ENCODE data around the gene NEXN.

NEXN gene
- 0.39 to 1.7 (median 0.87) reads per million in 3 experiments for total RNA-seq

DNA sequence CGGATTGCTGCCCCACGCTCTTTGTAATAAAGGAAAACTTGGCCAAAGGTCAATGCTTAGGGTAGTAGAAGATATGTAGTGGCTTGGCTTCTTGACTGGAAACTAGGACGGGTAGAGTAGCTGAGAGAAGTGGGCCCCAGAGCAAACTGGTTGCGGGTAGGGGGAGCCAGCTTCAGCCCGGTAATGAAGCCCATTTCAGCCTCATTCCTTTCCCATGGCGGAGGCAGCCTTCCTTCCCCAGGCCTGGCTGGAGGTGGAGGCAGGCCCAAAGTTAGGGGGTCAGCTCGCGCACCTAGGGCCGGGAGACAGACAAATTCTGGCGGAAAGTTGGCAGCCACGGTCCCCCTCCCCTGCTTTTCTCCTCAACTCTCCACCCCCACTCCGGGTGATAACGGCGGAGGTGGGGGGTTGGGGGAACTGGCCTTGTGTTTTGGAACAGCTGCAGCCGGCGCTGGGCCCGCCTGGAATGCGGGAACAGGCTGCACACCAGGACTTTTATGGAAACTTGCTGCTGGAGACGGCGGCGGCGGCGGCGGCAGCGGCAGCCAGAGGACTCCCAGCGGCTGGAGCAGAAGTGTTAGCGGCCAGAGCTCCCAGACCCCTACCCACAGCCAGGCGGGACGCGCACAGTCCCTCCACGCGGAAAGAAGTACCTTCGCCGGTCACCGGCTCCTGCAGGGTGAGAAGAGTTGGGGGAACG lies at the start of gene NEXN:
TSS of gene NEXN (plus strand) at position 544 of the 700 bp plus-strand sequence. CDS start 27,483 bp downstream, outside the sequence.
- no peak for DNase-seq

- no peak for DNase-seq
These were observed 46.9 kb upstream of the NEXN start for GRCh38 chr1:77841574-77841973.

- no peak for DNase-seq
These were observed 42.5 kb upstream of the NEXN start for GRCh38 chr1:77845951-77846350.

DNA sequence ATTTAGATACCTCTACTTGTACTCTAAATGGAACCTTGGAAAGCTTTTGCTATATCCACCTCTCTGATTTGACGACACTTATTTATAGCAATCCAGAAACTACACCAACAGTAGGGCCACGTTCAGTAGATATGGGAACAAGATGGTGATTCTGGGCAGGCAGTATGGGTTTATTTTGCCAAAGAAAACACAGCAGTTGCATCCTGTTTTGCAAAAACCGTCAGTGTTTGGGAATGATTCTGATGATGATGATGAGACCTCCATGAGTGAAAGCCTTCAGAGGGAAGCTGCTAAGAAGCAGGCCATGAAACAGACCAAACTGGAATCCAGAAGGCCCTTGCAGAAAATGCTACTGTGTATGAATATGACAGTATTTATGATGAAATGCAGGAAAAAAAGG lies 41.5 kb upstream of the NEXN start:
- no peak for DNase-seq

DNA sequence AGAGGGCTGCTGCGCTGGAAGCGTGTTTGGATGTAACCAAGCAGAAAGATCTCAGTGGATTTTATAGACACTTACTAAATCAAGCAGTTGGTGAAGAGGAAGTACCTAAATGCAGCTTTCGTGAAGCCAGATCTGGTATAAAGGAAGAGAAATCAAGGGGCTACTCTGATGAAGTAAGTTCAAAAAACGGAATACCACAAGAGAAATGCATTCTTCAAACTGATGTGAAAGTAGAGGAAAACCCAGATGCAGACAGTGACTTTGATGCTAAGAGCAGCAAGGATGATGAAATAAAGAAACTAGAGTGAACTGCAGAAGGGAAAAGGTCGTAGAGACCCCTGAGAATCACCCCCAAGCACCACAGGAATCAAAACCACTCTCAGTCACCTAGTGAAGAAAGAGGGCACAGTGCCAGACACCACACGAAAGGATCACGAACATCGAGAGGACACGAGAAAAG lies 40.8 kb upstream of the NEXN start:
- no peak for DNase-seq

DNA sequence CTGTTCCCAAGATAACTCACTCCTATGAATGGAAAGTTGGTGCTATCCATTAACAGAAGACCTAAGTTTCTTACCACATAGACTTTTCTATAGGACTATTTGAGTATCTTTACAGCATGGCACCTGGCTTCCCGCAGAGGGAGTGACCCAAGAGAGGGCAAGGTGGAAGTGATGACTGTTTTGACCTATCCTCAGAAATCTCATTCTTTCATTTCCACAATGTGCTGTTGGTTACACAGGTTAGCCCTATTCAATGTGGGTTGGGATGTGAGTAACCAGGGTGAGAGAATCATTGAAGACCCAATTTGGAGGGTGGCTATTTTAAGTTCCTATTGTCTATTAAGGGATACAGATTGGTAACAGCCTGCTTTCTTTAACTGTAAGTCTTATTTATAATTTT lies 38.3 kb upstream of the NEXN start:
- no peak for DNase-seq

- DNase-seq: no peak
These were observed 30.9 kb upstream of the NEXN start for GRCh38 chr1:77857552-77857951.

DNA sequence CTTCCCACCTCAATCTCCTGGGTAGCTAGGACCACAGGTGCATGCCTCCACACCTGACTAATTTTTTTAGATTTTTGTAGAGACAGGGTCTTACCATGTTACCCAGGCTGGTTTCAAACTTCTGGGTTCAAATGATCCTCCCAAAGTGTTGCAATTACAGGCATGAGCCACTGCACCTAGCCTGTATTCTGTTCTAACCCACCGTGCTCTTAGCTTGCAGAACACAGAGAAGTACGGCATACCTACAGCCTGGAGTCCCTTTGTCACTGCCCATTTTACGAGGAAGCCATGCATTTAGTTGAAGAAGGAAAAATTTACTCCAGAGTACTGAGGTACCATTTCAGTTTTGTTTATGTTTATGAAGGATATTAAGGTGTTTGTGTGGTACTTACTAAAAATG lies 29.7 kb upstream of the NEXN start:
- no peak for DNase-seq

GRCh38 chr1:77859248-77859647 lies 29.2 kb upstream of the NEXN start:
- no peak for DNase-seq

- DNase-seq: no peak
These were observed 22.1 kb upstream of the NEXN start for GRCh38 chr1:77866296-77866695.

DNA sequence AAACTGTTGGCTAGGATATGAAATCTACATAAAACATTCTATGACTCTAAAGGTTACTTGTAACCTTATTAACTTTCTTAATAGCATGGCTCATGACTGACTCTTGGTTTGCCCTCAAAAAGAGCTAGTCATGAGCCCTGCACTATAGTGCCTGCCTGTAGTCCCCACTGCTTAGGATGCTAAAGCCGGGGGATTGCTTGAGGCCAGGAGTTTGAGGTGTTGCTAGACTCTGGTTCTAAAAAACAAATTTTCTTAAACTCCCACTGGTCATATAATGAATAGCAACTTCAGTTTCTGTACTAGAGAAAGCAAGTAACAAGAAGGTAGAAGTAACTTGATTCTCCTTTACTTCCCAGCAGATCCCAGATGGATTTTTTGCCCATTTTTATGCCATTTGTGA lies 15.8 kb upstream of the NEXN start:
- no peak for DNase-seq

GRCh38 chr1:77873461-77873860 lies 15.0 kb upstream of the NEXN start:
- DNase-seq: no peak

DNA sequence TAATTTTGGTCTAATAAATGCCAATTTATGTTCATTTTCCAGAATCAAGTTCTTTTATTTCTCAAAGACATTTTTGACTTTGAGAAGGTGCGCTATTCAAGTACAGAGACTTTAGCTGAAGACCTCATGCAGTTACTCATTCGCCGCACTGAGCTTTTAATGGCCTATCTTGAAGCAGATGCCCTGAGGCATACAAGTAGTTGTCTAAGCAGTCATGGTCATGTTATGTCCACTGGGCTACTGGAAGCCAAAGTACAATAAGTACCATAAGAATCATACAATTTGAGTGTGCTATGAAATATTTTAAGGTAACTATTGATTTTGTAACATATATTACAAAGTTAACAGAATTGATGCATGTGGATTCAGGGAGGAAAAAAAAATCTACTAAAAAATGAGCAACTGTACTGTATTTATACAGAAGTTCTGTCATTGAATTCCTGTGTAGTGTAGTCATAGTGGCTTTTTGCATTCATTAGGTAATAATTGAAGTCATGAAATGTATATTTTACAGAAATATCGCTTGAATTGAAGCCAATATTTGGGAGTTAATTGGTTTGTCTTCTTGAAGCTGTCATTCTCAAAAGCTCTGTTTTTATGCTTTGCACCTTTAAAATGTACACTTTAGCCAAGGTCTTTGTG lies 13.5 kb upstream of the NEXN start:
- no peak for DNase-seq

- no peak for DNase-seq
These were observed 11.5 kb upstream of the NEXN start for GRCh38 chr1:77876884-77877283.

- no peak for DNase-seq
These were observed 7.4 kb upstream of the NEXN start for GRCh38 chr1:77881061-77881460.

GRCh38 chr1:77882411-77882810 lies 6.0 kb upstream of the NEXN start:
- DNase-seq: no peak

GRCh38 chr1:77888781-77889642 lies 588 bp downstream of the NEXN start:
- no peak for DNase-seq

- no peak for DNase-seq
These were observed 1.2 kb downstream of the NEXN start for GRCh38 chr1:77889671-77890070.

GRCh38 chr1:77891200-77891599 lies 2.8 kb downstream of the NEXN start:
- DNase-seq: no peak

DNA sequence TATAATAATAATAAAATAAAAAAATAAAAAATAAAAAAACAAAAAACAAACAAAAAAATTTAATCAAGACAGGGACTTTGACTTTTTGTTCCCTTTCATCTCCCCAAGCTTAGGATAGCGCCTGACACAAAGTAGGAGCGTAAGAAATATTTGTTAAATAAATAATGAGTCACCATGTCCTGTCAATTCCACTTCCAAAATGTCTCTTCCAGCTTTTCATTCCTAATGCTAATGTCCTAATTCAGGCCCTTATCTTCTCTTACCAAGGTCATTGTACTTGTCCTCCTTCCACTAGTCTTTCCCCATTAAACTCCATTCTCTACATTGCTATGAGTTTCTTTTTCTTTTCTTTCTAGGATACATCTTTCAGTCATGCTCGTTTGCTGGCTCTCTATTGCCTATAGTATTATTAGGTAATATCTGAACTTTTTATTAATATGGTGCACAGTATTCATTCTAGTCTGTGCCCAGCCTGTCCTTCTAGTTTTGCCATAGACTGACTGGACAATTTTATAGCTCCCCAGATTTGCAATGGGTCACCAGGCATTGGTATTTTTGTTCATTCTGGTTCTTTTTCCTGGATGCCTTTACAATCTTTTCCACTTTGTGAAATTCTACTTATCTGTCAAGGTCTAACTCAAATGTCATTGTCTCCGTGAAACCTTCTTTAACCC lies 11.4 kb downstream of the NEXN start:
- DNase-seq: no peak

DNA sequence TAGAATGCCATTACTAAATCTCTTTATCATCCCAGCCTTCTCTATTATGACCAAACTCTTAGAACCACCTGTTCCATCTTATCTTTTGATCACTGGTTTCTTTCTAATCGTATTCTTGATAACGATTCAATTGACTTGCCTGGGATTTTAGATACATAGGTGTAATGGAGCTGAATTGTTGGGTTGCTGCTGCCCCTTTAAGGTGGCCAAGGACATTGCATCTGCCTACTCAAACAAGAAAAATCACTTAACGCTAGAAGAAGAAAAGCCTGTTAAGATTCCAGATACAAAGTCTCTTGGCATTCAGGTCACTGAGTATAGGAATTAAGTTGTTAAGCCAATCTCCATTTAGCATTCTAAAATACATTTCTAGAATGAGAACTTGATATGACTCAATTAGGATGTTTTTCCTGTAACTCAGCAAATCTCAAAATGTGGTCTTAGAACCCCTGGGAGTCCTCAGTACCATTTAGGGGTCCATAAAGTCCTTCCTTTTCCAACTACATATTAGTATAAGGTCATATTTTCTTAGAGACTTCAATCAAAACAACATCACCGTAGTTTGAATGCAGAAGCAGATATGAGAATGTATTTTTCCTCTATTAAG lies 12.4 kb downstream of the NEXN start:
- DNase-seq: no peak

GRCh38 chr1:77905603-77906002 lies 17.2 kb downstream of the NEXN start:
- no peak for DNase-seq

All from central memory CD4-positive, alpha-beta T cell (primary cell).